CD4-positive, alpha-beta T cell treated with Interleukin-2 at 100 ng/mL for 4 hours (primary cell): ENCODE measurements around the gene ST3GAL6.

Source experiments
- DNase-seq: peaks from one replicate; pipeline ENCODE4 v3.0.0-alpha.2; 2020; ENCODE audit warnings: low spot score

ST3GAL6 gene

GRCh38 chr3:98763076-98763475, at the start of gene ST3GAL6:
Gene ST3GAL6 (plus strand): TSS chr3:98763340. CDS start chr3:98768441, 5,101 bp downstream.
- DNase-seq = no peak

- no peak for DNase-seq
These were observed 49.2 kb upstream of the ST3GAL6 start for GRCh38 chr3:98713984-98714383.

GRCh38 chr3:98717584-98717983, 45.6 kb upstream of the ST3GAL6 start:
- no peak for DNase-seq

GRCh38 chr3:98718730-98719129, 44.4 kb upstream of the ST3GAL6 start:
- no peak for DNase-seq

- DNase-seq = no peak
These were observed 41.4 kb upstream of the ST3GAL6 start for GRCh38 chr3:98721776-98722175.

- no peak for DNase-seq
These were observed 40.8 kb upstream of the ST3GAL6 start for GRCh38 chr3:98722389-98722788.

- no peak for DNase-seq
These were observed 37.8 kb upstream of the ST3GAL6 start for GRCh38 chr3:98725352-98725751.

GRCh38 chr3:98726084-98726483, 37.1 kb upstream of the ST3GAL6 start:
- DNase-seq = no peak

GRCh38 chr3:98727638-98728037, 35.5 kb upstream of the ST3GAL6 start:
- no peak for DNase-seq

GRCh38 chr3:98728672-98729071, 34.5 kb upstream of the ST3GAL6 start:
- no peak for DNase-seq

GRCh38 chr3:98730338-98730737, 32.8 kb upstream of the ST3GAL6 start:
- DNase-seq = no peak

GRCh38 chr3:98730886-98731537, 32.1 kb upstream of the ST3GAL6 start:
- DNase-seq = no peak

- no peak for DNase-seq
These were observed 31.3 kb upstream of the ST3GAL6 start for GRCh38 chr3:98731720-98732285.

- no peak for DNase-seq
These were observed 30.7 kb upstream of the ST3GAL6 start for GRCh38 chr3:98732286-98733052.

GRCh38 chr3:98733053-98733811, 29.9 kb upstream of the ST3GAL6 start:
- DNase-seq = no peak

- no peak for DNase-seq
These were observed 29.3 kb upstream of the ST3GAL6 start for GRCh38 chr3:98733812-98734281.

- no peak for DNase-seq
These were observed 28.8 kb upstream of the ST3GAL6 start for GRCh38 chr3:98734306-98734705.

- DNase-seq = no peak
These were observed 28.4 kb upstream of the ST3GAL6 start for GRCh38 chr3:98734735-98735134.

GRCh38 chr3:98735296-98735695, 27.8 kb upstream of the ST3GAL6 start:
- DNase-seq = no peak

- DNase-seq = no peak
These were observed 27.3 kb upstream of the ST3GAL6 start for GRCh38 chr3:98735761-98736269.

- no peak for DNase-seq
These were observed 25.8 kb upstream of the ST3GAL6 start for GRCh38 chr3:98737301-98737700.

- no peak for DNase-seq
These were observed 23.9 kb upstream of the ST3GAL6 start for GRCh38 chr3:98739266-98739665.
